Omental fat pad (tissue), 4 donors: Measurements from ENCODE around the gene PSTPIP1. TPM values are rescaled to one million over a fixed set of nuclear protein-coding genes. Genes with fewer than 3 reads are reported as not detected.

Experiments used
- ATAC-seq: fragments of 150-250 bp; one replicate; pipeline ENCODE4 v1.9.1; 2016; ENCODE audit warnings: mild to moderate bottlenecking, moderate library complexity; ENCODE audit not compliant: low FRiP score
- DNase-seq: peaks from one replicate; pipeline ENCODE4 v3.0.0-alpha.2; 2019; ENCODE audit warnings: low spot score
- total RNA-seq, 4 donors: library from RNA; depleted of rRNA; stranded (reverse); fragments of >200 nt; gene quantifications; one replicate each; pipeline ENCODE4 v1.1.0, GENCODE V29; 2016
- TF ChIP-seq, protein P1 (sequence below), 3 donors: fragments of 450-650 bp; IDR thresholded peaks; one replicate each; pipeline ENCODE4 v1.5.1; 2016 to 2017; ENCODE audit warnings: antibody characterized with exemption in 3 of 3, mild to moderate bottlenecking in 3 of 3, moderate library complexity in 2 of 3

PSTPIP1 gene
- total RNA-seq, 4 donors from 2014 or later, result 6.3 to 38.5 (median 15.1) TPM

DNA sequence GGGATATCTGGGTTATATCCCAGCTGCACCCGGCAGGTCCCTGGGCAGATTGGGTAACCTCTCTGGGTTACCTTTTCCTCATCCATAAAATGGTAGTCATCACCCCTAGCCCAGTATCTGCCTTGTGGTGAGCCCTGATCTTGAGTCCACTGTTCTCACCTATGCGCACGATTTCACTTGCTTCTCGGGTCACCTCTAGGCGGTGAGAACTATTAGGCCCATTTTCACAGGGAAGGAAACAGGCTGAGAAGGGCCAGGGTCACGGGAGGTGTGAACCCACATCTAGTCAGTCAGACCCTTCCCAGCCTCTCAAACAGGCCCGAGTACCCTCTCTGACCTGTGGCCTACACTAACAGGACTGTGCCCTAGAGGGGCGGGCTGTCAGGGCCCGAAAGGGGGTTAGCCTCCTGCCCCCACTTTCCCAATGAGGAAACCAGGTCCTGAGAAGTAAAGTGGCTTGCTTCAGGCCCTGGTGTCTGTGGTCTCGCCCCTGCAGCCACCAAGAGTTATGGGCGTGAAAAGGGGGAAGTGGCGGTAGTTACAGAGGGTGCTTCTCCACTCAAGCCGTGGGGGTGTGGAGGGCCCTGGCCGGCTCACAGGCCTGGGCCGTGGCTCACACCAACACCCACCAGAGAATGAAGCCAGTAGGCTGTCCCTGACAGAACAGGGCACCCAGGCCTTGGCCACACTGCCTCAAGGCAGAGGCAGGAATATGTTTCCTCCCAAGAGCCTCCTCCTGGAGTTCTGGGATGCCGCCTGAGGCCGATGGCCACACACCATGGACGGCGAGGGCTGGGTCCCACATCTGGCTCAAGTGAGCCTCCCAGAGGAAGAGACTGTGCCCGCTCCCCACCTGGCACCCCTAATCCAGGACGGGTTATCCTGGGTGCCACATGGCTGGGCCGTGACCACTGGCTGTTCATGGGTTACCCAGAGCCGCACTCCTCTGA is 19.5 kb downstream of the PSTPIP1 start:
- DNase-seq (no peak), ATAC-seq (no peak)
- TF ChIP-seq, protein P1, sequence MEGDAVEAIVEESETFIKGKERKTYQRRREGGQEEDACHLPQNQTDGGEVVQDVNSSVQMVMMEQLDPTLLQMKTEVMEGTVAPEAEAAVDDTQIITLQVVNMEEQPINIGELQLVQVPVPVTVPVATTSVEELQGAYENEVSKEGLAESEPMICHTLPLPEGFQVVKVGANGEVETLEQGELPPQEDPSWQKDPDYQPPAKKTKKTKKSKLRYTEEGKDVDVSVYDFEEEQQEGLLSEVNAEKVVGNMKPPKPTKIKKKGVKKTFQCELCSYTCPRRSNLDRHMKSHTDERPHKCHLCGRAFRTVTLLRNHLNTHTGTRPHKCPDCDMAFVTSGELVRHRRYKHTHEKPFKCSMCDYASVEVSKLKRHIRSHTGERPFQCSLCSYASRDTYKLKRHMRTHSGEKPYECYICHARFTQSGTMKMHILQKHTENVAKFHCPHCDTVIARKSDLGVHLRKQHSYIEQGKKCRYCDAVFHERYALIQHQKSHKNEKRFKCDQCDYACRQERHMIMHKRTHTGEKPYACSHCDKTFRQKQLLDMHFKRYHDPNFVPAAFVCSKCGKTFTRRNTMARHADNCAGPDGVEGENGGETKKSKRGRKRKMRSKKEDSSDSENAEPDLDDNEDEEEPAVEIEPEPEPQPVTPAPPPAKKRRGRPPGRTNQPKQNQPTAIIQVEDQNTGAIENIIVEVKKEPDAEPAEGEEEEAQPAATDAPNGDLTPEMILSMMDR (IDR thresholded peaks at IDR 0.05), result no peak

DNA sequence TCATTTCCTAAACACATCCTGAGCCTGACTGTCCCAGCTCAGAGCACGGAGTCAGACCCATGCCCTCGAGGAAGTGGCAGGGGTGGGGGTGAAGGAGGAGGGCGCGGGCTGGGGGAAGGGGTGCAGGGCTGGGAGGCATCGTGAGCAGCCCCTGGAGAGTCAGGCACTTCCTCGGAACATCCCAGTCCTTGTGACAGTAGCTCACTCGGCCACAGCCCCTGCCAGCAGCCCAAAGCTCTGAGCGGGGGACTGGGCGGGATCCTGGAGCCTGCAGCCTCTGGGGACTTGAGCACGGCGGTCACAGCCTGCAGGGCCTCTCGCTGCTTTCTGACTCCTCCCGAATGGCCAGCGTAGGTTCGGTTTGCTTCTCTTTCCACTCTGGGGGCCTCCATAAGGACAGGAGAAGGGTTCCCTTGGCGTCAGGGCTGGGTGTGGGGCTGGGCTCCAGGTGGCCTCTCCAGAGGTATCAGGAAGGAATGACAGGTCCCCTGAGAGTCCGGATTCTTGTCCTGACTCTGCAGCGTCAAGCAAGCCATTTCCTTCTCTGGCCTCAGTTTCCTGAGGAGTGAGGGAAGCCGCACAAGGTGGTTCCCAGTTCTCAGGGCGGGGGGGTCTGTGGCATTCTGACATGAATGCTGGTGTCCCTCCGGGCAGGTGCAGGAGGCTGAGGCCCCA is 20.9 kb downstream of the PSTPIP1 start:
- no peak for ATAC-seq
- TF ChIP-seq, protein P1 (IDR thresholded peaks at IDR 0.05), result no peak
- DNase-seq, result no peak

DNA sequence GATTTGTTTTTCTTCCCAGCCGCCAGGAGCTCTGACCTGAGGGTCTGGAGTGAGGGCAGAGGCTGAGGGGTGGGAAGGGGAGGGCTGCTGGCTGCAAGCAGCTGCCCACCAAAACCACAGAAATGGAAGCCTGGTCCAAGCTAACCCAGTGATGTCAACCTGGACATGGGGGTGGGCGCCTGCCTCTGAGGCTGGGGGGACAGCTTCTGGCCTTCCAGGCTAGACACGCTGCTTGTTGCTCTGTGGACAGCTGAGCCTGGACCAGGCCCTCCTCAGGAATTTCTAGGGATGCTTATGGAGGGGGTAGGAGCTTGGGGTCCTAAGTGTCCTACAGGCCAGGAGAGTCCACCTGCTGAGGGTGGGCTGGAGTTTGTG is 21.4 kb downstream of the PSTPIP1 start:
- TF ChIP-seq, protein P1 (IDR thresholded peaks at IDR 0.05), result no peak
- DNase-seq (no peak), ATAC-seq (no peak)

DNA sequence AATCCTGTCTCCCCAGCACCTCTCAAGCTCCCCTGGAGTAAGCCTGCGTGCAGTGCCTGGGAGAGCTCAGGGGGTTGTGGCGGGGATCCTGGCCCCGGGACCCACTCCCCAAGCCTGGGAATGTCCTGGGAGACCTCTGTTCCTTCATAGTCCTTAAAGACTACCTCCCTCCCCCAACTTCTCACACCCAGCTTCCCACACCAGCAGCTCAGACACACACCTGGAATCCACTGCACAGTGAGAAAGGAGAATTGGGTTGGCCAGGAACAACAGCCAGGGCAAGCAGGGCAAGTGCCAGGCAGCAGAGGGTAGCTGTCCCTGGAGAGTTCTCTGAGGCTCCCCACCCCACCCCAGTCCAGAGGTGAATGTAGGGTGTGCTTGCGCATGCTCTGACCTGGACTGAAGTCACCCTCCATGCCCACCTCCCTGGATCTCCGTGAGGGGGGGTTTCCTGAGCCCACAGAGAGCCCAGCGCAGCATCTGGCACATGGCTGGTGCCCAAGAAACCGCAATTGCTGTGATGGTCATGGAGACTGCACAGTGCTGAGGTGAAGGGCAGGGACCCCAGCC is 22.2 kb downstream of the PSTPIP1 start:
- ATAC-seq (no peak), DNase-seq (no peak)
- TF ChIP-seq, protein P1 (IDR thresholded peaks at IDR 0.05), result no peak

DNA sequence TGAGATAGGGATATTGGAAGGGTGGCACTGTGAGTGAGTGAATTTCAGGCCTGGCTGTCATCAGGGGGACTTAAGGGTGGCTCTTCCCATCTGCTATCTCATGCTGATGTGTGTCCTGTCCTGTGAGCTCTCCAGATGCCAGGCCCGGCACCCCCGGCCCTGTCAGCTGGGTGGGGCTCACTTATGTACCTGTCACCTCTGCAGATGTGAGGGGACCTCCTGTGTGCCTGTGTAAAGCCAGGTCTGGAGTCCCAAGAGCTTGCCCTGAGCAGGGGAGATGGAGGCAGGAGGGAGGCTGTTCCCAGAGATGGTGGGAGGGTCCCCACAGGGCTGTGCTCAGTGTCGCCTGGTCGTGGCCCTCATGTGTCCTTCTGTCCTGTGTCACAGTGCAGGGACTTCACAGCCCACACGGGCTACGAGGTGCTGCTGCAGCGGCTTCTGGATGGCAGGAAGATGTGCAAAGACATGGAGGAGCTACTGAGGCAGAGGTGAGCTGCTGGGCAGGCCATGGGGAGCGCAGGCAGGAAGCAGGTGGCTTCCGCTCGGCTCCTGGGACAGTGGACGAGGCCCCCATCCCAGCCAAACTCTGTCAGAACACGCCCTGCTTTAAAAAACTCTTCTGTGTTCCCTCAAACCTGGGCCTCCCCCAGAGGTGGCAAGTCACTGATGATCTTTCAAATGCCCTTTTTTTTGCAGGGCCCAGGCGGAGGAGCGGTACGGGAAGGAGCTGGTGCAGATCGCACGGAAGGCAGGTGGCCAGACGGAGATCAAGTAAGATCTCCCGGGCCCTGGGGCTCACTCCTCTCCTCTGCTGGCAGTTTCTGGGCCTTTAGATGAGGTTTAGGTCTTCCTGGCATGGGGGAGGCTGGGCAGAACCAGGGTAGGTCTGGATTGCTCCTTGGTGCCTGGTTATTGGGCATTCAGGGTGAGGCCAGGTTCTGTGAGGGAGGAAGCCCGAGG is 23.1 kb downstream of the PSTPIP1 start:
- ATAC-seq (no peak), DNase-seq (no peak)
- TF ChIP-seq, protein P1 (IDR thresholded peaks at IDR 0.05), result no peak

DNA sequence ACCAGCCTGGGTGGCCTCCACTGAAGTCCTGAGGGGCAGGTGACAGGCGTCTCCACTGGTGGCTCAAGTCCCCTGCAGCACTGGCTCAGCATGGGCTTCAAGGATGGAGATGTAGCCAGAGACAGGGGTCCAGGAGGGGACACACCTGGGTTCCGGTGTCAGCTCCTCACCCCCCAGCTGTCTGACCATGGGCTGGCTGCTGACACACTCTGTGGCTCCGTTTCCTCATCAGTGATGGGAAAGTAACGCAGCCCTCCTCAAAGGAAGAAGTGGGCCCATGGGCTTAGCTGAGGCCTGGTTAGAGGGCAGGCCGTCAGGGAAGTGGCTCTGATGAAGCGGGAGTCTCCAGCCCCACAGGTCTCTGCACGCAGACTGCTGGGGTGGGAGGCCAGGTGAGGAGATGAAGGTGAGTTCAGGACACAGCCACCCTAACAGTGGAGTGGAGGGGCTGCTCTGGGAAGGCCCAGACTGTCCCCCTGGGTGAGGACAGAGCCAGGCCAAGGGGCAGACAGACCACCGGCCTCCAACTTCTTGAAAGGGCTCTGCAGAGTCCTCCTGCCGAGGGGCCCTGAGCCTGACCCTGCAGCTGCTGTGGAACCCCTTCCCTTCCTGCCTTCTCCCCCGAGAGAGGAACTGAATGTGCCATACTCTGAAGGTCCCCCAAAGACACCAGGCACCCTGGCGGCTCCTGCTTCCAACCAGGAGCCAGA is 24.0 kb downstream of the PSTPIP1 start:
- ATAC-seq (no peak), DNase-seq (no peak)
- TF ChIP-seq, protein P1 (IDR thresholded peaks at IDR 0.05), result no peak
